Stimulated activated naive CD8-positive, alpha-beta T cell treated with anti-CD3 and anti-CD28 coated beads, Interleukin-15, Interleukin-2, amounts not matched to agents 100 U/mL and 50 U/mL, for 24 hours (primary cell): ENCODE results near the gene AGAP3.
A peak's percentile ranks its signal among the peaks of the same experiment; 100 is the strongest.
"Not testable (repeated sequence)": the region's sequence is repeated elsewhere in the genome, so short reads cannot be mapped to it uniquely, and the experiment has no call there.

Experiments used
- ATAC-seq: fragments of 150-1000 bp; cut with Tn5 transposase; one replicate; pipeline ENCODE4 v1.10.0; 2021
- DNase-seq: peaks from one replicate; pipeline ENCODE4 v3.0.0; 2021

AGAP3 gene

DNA sequence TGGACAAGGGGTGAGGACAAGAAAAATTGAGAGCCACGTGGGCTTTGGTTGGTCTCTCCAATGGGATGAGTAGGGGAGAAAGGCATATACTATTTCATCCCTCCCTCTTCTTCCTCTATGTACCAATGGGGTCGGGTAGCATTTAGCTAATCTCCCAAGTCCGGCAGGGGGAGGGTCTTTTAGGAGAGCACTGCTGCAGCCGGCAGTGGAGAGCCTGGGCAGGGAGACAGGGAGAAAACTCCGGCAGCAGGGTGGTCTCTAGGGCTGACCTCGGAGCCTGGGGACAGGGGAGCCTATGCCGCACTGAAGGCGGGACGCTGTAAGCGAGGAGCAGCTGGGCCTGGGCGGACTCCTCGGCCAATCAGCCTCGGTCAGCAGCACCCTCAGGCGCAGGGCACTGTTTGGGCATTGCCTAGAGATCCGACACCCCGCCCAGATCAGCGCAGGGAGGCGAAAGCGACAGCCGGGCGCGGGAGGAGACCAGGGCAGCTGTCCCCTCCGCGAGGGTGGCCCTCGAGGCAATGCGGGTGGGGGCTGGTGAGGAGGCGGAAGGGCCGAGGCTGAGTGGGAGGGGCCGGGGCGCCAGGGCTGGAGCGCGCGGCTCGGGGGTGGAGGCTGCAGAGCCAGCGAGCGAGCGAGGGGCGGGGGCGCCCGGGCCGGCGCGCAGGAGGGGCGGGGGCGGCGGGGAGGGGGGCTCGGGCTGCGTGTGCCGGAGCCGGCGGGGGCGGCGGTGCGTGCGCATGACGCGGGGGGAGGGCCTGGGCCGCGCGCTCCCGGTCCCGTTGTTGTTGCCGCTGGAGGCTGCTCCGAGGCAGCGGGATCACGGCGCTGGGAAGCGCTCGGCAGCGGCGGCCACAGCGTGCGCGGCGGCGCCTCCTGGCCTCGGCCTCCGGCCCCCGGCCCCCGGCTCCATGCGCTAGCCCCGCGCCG lies at the start of gene AGAP3:
Gene AGAP3 (plus strand): TSS at position 785 of the 930 bp plus-strand sequence. CDS start 267 bp downstream, outside the sequence.
- DNase-seq, result peak; percentile 65
- ATAC-seq, result no peak

DNA sequence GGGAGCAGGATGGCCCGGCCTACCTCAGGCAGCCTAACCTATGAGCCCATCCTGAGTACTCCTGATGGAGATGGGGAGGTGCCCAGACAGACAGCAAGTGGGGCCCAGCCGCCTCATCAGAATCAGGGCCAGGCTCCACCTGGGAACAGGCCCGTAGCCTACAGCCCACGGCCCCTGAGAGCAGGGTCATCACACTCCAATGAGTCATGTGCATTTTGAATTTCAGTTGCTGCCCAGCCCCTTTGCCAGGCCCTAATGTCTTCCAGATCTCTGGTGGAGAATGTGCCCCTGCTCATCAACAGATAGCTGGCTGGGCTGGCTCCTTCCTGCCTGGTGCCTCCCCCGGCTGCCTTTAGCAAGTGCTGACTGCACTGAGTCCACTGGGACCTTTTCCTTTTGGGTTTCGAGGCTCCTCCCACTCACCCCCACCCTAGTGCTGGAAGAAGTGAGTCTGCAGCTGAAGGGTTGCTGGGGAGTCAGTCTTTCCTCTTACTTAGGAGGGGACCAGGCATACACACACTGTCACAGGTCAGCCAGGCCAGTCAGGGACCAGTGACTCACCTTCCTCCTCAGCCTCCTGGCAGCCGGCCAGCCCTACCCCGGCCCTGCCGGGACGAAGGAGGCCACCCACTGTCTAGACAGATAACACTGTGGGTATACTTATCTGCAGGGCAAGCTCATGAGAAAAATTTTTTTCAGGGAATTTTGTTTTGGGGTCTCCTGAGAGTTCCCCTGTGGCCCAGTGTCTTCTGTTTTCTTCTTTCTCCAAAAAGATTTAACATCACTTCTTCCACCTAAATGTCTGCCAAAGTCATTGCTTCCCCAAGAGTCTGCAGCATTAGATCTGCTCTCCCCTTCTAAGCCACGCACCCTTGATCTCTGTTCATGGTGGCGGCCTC lies 47.1 kb upstream of the AGAP3 start:
- DNase-seq (peak; percentile 89), ATAC-seq (peak; percentile 95)

DNA sequence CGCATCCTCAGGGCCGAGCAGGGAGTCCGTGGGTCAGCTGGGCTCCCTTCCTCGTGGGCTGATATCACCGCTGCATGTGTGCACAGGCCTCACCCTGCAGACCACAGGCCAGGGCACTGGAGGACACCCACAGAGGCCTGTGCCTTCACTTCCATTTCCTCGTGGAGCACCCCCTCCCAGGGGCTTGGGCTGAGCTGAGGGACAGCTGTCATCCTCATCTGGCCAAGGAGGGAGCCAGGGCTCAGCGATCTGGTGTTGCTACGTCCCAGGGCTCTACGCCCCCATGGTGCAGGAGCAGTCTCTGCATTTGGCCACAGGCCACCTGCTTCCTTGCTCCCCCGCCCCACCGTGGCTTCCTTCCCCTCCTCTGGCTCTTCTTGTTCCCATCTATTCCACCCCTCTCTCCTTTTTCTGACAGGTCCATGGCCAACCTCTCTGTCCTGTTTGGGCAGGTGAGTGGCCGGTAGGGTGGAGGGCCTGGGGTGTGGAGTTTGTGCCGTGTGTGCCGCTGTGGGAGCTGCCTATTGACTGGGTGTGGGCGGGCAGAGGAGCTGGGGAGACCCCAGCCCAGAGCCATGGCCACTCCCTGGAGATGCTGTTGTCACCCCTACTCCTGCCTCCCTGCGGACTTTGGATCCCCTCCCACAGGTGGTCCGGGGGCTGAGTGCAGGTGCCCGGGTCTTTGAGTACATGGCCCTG lies 46.3 kb upstream of the AGAP3 start:
- DNase-seq (no peak), ATAC-seq (no peak)

DNA sequence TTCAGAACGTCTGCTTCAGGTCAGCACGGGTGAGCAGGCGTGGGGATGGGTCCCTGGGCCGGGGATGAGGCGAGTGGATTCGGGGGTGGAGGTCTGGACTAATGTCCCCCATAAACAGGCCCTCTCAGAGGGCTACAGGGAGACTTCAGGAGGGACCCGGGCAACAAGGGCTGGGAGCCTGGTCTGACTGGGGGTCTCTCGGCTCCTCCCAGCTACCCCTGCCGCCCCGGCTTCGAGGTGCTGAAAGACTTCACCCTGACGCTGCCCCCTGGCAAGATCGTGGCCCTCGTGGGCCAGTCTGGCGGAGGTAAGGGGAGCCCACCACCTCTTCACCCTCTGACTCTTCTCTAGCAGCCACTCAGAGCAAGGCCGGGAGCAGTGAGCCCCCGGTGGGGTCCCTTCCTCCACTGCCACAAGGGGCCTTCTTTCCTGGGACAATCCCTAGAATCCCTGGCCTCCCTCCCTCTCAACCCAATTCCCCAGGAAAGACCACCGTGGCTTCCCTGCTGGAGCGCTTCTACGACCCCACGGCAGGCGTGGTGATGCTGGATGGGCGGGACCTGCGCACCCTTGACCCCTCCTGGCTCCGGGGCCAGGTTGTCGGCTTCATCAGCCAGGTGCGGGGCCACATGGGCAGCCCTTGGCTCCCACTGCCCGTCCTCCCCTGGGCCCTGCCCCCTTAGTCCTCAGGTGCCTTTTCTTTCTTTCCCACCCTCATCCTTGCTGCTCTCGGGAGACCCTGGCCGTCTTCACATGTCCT lies 45.5 kb upstream of the AGAP3 start:
- no peak for DNase-seq
- no peak for ATAC-seq

DNA sequence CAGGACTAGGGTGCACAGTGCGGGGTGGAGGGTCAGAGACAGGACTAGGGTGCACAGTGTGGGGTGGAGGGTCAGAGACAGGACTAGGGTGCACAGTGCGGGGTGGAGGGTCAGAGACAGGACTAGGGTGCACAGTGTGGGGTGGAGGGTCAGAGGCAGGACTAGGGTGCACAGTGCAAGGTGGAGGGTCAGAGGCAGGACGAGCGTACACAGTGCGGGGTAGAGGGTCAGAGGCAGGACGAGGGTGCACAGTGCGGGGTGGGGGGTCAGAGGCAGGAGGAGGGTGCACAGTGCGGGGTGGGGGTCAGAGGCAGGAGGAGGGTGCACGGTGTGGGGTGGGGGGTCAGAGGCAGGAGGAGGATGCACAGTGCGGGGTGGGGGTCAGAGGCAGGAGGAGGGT lies 42.8 kb upstream of the AGAP3 start:
- ATAC-seq, result not testable (repeated sequence)

DNA sequence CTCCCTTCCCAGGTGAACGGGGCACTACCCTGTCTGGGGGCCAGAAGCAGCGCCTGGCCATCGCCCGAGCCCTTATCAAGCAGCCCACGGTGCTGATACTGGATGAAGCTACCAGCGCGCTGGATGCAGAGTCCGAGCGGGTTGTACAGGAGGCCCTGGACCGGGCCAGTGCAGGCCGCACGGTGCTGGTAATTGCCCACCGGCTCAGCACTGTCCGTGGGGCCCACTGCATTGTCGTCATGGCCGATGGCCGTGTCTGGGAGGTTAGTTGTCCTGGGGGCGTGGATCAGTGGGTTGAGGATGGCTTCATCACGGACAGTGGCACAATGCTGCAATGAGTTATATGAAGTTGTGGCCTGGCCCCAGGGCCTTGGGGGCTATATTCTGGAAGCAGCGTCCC lies 42.3 kb upstream of the AGAP3 start:
- no peak for DNase-seq

More for the DNA sequence above, 42.8 kb upstream of the AGAP3 start:
- DNase-seq, result not testable (repeated sequence)

DNA sequence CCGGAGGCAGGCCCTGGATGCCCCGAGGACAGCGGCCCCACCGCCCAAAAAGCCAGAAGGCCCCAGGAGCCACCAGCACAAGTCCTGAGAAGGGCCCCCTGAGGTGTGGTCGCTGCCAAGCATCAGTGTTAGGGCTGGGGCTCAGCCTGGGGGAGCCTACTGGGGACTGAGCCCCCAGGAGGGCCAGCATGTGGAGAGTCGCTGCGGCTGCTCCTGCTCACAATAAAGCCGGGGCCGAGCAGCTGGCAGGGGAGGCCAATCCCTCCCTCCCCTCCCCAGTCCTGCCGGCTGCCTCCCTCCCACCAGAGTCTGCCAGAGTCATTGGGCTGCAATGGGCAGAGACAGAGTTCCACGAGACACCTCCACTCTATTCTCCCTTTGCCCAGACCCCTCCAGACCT lies 41.0 kb upstream of the AGAP3 start:
- no peak for DNase-seq
- ATAC-seq, result no peak

More for the DNA sequence above, 42.3 kb upstream of the AGAP3 start:
- ATAC-seq, result no peak

DNA sequence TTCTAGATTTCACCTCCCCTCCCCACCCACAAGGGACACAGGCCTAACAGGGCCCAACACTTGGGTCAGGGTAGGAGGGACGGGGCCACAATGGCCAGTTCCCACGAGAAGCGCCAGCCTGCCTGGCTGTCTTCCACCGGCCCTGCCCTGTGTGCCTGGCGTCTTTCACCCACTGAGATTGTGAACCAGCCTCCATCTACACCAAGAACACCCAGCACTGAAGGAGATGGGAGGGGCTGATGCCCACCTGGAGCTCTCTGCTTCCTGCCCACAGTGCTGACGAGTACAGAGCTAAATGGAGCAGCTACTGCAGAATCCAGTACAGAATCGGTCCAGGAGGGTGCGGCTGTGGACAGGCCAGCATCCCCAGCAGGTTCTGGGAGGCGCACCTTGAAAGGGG lies 40.3 kb upstream of the AGAP3 start:
- DNase-seq (no peak), ATAC-seq (no peak)

DNA sequence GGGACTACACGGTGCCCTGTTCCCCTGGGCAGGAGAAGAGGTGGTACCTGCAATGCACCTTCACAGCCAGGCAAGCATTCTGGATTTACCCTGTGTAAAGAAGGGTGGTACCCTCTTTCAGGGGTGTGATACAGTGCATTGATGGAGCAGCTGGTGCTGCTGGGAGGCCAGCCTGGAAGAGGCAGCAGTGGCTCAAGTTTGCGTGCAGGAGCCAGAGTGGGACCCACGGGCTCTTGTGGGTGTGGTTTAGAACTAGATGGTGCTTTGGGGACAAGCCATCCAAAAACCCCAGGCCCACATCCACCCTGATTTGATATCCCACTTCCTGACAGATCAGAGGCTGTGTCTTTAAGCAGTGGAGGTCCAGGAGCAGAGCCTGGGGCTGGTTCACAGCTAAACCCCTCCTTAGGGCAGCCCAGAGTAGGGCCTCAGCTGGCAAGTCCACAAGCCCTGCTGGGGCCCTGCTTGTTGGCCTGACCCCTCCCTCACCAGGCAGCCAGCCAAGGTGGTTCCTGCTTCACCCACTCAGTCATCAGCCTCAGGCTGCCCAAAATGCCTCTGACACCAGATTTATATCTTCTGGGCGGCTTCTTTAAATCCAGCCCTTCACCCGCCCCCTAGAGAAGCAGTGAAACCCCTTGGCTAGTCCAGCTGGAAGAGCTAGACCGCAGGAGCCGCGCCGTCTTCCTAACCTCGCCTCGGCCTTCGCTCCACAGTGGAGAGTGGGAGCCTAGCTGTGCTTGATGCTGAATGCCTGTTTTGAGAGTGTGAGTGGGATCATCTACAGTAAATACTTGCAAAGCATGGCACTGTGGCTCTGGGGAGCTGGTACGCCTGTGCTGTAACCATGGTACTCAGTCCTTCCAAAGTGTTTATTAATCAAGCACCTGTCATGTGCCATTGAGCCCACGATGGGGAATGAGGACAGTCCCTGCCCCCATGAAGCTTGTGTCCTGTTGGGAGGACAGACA lies 39.4 kb upstream of the AGAP3 start:
- no peak for DNase-seq
- ATAC-seq, result no peak

DNA sequence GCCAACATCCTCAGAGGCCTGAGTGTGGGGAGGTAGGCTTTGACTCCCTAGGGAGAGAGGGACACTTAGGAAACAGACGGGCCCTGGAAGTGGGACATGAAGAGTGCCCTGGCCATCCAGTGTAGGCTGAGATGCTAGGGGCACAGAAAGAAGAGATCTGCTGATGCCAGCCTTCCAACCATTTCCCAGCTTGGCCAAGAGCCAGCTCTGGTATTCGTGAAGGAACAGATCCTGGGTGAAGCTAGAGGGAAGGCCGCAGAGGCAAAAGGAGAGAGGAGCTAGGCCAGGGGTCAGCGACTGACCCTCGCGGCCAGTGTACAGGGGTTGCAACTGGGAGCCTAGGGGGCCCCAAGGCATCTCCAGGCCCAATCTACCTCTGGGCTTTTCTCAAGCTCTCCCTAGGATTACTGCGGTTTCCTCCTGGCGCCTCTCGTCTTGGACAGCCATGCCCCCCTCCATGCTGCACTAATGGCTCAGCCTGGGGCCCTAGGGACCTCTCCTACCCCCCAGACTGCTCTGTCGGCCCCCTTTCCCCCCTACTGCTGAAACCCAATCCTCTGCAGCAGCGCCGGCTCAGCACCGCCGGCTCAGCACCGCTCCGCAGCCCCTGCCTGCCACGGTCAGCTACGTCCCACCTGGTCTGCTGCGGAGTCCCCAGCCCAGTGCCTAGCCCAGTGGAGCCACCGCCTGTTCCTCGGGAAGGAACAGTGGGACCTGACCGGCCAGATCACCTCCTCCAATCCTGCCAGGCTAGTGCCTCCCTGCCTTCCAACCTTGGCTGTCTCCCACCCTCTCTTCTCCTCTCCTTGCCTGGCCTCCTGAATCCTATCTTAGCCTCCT lies 38.1 kb upstream of the AGAP3 start, which contains the start of gene ASIC3:
Gene ASIC3 (plus strand): TSS at position 556 of the 840 bp plus-strand sequence. CDS start 355 bp downstream, outside the sequence.
- ATAC-seq (no peak), DNase-seq (no peak)

DNA sequence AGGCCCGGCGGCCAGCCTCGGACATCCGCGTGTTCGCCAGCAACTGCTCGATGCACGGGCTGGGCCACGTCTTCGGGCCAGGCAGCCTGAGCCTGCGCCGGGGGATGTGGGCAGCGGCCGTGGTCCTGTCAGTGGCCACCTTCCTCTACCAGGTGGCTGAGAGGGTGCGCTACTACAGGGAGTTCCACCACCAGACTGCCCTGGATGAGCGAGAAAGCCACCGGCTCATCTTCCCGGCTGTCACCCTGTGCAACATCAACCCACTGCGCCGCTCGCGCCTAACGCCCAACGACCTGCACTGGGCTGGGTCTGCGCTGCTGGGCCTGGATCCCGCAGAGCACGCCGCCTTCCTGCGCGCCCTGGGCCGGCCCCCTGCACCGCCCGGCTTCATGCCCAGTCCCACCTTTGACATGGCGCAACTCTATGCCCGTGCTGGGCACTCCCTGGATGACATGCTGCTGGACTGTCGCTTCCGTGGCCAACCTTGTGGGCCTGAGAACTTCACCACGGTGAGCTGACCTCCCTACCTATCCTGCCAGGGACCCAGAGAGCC lies 37.3 kb upstream of the AGAP3 start:
- ATAC-seq, result no peak

DNA sequence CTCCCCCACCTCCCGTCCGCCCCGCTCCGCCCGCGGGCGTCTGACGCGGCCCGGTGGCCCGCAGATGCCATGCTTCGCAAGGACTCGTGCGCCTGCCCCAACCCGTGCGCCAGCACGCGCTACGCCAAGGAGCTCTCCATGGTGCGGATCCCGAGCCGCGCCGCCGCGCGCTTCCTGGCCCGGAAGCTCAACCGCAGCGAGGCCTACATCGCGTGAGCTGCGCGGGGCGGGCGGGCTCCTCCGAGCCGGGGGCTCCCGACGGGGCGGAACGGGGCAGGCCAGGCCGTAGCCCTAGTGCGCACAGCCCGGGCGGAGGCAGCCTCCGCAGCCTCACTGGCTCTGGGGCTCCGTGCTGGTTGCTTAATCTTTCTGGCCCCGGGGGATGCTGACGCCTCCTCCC lies 35.2 kb upstream of the AGAP3 start:
- DNase-seq, result peak; percentile 57
- ATAC-seq, result peak; percentile 62

More for the DNA sequence above, 37.3 kb upstream of the AGAP3 start:
- no peak for DNase-seq

DNA sequence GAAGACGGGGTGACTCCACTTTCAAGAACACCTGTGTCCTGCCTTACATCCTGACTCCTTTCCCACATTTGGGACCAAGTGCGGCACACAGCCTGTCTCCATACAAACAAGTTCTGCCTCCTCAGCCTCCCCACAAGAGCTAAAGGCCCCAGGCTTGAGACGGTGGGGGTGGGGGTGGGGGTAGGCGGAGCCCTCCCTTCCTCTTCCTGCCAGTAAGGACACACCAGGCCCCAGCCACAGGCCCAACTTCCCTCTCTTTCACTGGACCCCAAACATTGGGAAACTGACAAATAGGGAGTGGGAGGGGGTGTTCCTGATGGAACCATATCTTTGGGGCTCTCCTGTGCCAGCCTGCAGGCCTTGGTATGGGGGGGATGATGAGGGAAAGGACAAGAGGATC lies 33.2 kb upstream of the AGAP3 start:
- ATAC-seq (no peak), DNase-seq (no peak)

DNA sequence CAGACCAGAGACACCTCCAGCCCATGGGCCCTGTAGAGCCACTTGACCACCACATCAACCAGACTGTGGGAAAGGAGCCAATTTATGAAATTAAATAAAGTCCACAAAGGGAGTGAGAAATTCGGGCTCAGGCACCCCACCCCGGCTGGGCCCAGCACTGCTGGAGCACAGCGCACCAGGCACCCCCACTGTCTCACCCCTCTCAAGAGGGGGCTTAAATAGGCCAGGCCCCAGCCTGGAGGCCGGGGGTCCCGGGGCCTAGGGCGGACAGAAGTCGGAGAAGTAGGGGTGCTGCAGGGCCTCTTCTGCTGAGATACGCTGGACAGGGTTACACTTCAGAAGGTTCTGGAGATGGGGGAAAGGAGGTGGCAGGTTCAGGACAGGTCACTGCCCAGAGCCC lies 32.5 kb upstream of the AGAP3 start:
- DNase-seq (no peak), ATAC-seq (no peak)

DNA sequence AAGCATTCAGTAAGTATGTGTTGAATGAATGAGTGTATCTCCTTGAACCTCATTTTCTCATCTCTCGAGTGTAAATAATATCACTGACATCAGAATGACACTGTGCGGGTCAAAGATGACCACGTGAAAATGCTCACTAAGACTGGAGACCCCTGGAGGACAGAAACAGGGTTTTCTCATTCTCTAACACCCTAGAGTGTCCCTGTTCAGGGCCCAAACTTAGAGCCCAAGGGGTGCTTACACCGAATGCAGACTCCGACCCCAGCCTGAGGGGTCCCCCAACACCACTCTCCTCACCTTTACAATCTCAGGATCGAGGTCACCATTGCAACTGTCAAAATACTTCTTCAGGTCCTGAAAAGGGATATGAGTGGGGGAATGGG lies 30.0 kb upstream of the AGAP3 start:
- no peak for DNase-seq
- ATAC-seq, result no peak

DNA sequence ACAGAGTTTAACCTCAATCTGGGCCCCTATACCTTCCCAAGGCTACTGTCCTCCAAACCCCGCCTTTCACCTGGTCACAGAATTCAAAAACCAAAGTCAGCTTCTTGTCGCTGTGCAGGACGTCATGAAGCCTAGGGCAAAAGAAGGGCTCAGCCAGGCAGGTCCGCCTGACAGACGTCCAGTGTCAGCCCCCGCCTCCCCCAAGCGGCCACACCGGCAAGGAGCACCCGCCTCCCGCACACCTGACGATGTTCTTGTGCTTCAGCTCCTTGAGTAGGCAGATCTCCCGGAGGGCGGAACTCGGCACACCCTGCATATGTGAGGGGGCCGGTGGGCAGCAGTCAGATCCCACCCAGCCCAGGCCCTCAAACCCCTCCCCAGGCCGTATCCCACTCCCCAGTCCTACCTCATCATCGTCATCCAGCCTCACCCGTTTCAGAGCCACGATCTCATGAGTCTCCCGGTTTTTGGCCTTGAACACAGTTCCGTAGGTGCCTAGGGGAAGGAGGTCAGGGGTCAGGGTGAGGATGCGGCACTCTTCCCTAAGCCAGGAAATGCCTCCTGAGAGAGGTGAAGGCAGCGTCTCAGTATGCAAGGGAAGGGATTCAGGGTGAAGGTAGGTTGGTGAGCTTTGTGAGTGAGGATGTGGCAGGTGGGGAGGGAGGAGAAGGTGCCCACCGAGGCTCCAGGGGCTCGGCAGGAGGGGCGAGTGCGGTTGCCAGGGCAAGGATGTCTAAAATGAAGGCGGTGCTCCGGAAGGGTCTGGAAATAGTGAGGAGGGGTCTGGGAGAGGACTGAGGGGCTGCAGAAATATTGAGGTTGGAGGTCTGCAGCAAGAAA lies 29.4 kb upstream of the AGAP3 start:
- ATAC-seq (no peak), DNase-seq (no peak)

DNA sequence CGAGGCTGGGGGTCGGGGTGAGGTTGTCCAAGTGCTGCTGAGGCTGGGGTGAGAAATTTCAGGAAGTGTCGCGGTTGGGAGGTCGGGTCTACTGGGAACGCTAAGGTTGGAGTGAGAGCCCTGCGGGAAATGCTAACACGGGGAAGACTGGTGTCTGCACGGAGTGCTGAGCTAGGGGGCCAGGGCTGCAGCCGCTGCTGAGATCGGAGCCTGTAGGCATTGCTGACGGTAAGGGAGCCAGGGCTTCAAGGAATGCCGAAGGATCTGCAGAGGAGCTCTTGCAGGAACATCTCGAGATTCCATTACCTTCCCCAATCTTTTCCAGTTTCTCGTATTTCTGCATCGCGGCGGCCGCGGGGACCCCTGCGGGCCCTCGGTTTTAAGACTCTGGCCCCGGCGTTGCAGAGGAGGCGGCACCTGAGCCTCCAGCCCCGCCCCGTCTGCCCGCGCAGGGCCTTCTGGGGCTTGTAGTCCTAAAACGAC lies 28.7 kb upstream of the AGAP3 start, which contains the start of gene CDK5:
Gene CDK5 (minus strand): TSS at position 392 of the 483 bp plus-strand sequence. CDS start 49 bp downstream, at position 343.
- ATAC-seq, result no peak
- DNase-seq, result no peak
